Left forelimb (tissue), 1 donor: ENCODE results near the gene DBNDD1.
"Not testable (repeated sequence)": the region's sequence is repeated elsewhere in the genome, so short reads cannot be mapped to it uniquely, and the experiment has no call there.

ENCODE experiments used
- DNase-seq: peaks from one replicate; pipeline ENCODE4 v3.0.0-alpha.2; 2018; ENCODE audit warnings: low spot score

The DBNDD1 gene

DNA sequence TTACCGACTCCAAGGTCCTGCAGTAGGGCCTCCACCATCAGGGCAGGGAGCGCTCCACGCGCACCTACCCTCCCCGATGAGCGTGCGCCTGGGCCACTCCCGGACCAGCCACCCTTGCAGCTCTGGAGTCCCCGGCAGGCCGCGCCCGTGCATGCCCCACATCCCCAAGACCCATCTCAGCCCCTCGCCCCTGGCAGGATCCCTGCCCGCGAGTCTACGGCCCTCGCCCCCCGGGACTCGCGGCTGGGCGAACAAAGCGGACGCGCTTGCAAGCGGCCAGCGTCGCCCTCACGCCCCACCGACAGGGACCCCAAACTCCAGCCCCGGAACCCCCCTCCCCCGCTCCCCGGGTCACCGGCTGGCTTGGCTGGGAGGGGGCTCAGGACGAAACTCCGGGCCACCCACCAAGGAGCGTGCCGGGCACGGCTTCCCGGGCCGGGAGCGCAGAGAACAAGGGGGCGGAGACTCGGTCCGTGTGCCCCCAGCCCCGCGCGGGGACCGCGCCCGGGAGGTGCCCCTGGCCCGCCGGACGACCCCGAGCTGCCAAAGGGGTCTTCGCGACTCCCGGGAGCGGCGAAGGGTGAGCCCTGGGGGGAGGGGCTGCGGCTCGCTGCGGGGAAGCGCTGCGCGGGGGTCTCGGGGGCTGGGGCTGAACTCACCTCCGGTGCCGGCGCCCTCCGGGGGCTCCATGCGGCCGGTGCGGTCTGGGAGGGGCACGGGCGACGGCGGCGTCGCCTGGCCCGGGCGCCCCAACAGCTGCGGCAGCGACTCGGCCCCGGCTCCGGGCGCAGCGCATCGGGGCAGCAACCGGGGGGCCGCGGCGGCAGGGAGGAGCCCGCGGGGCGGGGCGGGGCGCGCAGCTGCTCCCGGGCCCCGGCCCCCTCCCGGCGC is at the start of gene DBNDD1:
Gene DBNDD1 (minus strand): TSS at position 805 of the 891 bp plus-strand sequence. CDS start 115 bp downstream, at position 690.
- DNase-seq, result no peak

GRCh38 chr16:90061437-90061836 is 42.2 kb upstream of the DBNDD1 start:
- DNase-seq, result no peak

GRCh38 chr16:90057738-90058173 is 38.5 kb upstream of the DBNDD1 start:
- no peak for DNase-seq

DNA sequence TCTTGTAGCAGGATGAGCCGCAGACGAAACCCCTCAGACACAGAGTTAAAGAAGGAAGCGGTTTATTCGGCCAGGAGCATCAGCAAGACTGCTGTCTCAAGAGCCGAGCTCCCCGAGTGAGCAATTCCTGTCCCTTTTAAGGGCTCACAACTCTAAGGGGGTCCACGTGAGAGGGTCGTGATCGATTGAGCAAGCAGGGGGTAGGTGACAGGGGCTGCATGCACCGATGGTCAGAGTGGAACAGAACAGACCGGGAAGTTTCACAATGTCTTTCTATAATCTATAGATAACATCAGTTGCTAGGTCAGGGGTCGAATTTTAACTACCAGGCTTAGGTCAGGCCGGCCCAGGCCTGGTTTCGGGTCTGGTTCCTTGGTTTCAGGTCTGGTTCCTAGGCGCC is 37.3 kb upstream of the DBNDD1 start:
- DNase-seq, result not testable (repeated sequence)

- no peak for DNase-seq
Measured at GRCh38 chr16:90055371-90055770, 36.1 kb upstream of the DBNDD1 start.

GRCh38 chr16:90054554-90054953 is 35.3 kb upstream of the DBNDD1 start:
- DNase-seq, result no peak

GRCh38 chr16:90053902-90054500 is 34.7 kb upstream of the DBNDD1 start:
- no peak for DNase-seq

GRCh38 chr16:90050969-90051368 is 31.7 kb upstream of the DBNDD1 start:
- no peak for DNase-seq

GRCh38 chr16:90048737-90049330 is 29.6 kb upstream of the DBNDD1 start:
- no peak for DNase-seq

GRCh38 chr16:90048347-90048722 is 29.1 kb upstream of the DBNDD1 start:
- no peak for DNase-seq

- no peak for DNase-seq
Measured at GRCh38 chr16:90047714-90048346, 28.6 kb upstream of the DBNDD1 start.

- DNase-seq, result no peak
Measured at GRCh38 chr16:90046971-90047713, 27.9 kb upstream of the DBNDD1 start.

GRCh38 chr16:90046122-90046970 is 27.1 kb upstream of the DBNDD1 start:
- DNase-seq, result no peak

GRCh38 chr16:90044111-90044551 is 24.9 kb upstream of the DBNDD1 start:
- DNase-seq, result no peak

GRCh38 chr16:90043526-90043925 is 24.3 kb upstream of the DBNDD1 start:
- DNase-seq, result no peak

- no peak for DNase-seq
Measured at GRCh38 chr16:90042946-90043514, 23.8 kb upstream of the DBNDD1 start.

DNA sequence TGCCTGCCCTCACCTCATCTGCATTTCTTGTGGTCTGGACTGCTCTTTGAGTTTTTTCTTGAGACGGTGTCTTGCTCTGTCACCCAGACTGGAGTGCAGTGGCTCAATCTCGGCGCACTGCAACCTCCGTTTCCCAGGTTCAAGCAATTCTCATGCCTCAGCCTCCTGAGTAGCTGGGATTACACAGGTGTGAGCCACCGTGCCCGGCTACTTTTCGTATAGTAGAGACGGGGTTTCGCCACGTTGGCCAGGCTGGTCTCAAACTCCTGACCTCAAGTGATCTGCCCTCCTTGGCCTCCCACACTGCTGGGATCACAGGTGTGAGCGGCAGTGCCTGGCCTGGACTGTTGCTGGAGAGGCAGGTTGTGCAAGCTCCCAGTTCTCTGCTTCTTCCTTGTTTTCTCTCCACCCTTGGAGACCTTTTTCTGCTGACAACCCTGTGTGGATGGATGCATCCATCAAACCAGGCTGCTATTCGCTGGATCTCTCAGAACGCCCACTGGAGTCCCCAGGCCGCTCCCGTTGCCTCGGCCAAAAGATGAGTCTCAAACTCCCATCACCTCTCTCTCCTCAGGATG is 22.7 kb upstream of the DBNDD1 start:
- no peak for DNase-seq

- no peak for DNase-seq
Measured at GRCh38 chr16:90040152-90041023, 21.1 kb upstream of the DBNDD1 start.

DNA sequence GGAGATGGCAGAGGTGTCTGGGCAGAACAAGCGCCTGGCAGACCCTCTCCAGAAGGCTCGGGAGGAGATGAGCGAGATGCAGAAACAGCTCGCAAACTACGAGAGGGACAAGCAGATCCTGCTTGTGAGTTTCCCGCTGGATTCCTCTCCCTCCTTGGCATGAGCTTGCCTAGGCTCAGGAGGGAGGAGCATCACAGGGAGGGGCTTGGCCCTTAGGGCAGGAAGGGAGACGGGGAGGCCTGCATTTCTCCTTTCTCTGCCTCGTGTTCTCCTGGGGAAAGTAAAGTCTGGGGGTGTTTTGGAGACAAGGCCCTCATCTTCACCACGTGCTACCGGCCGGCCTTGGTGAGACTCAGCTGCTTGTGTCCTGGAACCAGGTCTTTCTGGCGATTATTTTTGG is 18.0 kb upstream of the DBNDD1 start:
- no peak for DNase-seq
